Measurements from ENCODE around the gene KIAA1755. TPM values are rescaled to one million over a fixed set of nuclear protein-coding genes. Genes with fewer than 3 reads are reported as not detected.

The KIAA1755 gene
- total RNA-seq (2014; rRNA removed) (0.44 and 0.86 TPM in 2 replicates), Bru-seq, nascent RNA (percentile 5 among the genes with signal in this experiment), BruChase-seq, experiment 1, labeled RNA remaining after a 6-hour chase (percentile 3 among the genes with signal in this experiment), BruChase-seq, experiment 2, labeled RNA remaining after a 2-hour chase (percentile 3 among the genes with signal in this experiment)
- long read RNA-seq, result 0 reads

DNA sequence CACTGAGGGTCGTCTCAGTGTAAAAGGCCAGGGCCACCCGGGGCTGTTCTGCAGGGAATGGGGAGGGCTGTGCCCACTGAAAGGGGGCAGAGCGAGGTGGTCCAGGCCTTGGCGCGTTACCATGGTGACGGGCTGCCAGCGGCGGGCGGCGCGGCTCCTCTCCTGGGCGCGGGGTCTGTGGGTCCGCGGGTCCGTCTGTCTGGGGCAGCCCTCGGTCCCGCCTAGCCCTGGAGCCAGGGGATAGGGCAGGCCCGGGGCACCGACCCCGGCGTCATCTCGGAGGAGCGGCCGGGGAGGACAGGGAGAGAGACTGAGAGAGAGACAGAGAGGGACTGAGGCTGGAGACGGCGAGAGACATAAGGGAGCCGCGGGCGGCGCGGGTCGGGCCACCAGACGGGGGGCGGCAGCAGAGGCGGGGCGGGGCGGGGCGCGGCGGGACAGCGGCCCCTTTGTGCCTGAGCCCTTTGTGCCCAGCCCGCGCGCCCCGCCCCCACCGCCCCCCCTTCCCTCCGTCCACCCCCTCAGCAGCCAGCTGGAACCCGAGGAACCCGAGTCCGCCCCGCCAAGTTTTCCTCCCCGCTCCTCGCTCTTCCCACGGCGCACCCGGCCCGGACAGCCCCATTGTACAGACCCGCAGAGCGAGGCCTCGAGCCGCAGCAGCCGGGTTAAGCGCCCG lies at the start of gene KIAA1755:
TSS of gene KIAA1755 (minus strand) at position 358 of the 676 bp plus-strand sequence. CDS start at position 123, 235 bp downstream.
- Histone ChIP-seq H3K4me1 (ENCODE audit: insufficient read depth, low read length) (no peaks in the 10 kb centered on the region), H3K9ac (ENCODE audit: low read length) (no peak within 1 kb of the TSS), H3K27me3 (ENCODE audit: low read length) (no peaks in the 10 kb centered on the region), H4K20me1 (ENCODE audit: low read length) (no peaks in the 10 kb centered on the region), H3K4me2 (ENCODE audit: low read length) (no peak within 1 kb of the TSS), H2AFZ (ENCODE audit: low read length) (0 out of 2 replicates have a peak within 1 kb of the TSS, but pooled peaks have one; percentile 19), H3F3A (ENCODE audit: low read length, unreplicated experiment) (no peaks in the 10 kb centered on the region), H3K4me3 (ENCODE audit: low read length) (no peak within 1 kb of the TSS), H3K9me2 (replicated peaks; ENCODE audit: low read length) (no peaks in the 10 kb centered on the region), H3K79me2 (ENCODE audit: low read length) (no peaks in the 10 kb centered on the region), H3K27ac (ENCODE audit: low read length) (no peak within 1 kb of the TSS), H3K9me3 (ENCODE audit: low read length) (no peaks in the 10 kb centered on the region), H3K36me3 (ENCODE audit: low read depth, low read length) (no peaks in the 10 kb centered on the region)
- intact Hi-C loops (cut with micrococcal nuclease), result no loop called here
- TF ChIP-seq EZH2 (IDR thresholded peaks at IDR 0.05; ENCODE audit: low read length, unreplicated experiment), result no peak
- TF ChIP-seq EZH2phosphoT487 (IDR thresholded peaks at IDR 0.05; ENCODE audit: borderline replicate concordance, low read length), result no peak
- TF ChIP-seq, protein P1, sequence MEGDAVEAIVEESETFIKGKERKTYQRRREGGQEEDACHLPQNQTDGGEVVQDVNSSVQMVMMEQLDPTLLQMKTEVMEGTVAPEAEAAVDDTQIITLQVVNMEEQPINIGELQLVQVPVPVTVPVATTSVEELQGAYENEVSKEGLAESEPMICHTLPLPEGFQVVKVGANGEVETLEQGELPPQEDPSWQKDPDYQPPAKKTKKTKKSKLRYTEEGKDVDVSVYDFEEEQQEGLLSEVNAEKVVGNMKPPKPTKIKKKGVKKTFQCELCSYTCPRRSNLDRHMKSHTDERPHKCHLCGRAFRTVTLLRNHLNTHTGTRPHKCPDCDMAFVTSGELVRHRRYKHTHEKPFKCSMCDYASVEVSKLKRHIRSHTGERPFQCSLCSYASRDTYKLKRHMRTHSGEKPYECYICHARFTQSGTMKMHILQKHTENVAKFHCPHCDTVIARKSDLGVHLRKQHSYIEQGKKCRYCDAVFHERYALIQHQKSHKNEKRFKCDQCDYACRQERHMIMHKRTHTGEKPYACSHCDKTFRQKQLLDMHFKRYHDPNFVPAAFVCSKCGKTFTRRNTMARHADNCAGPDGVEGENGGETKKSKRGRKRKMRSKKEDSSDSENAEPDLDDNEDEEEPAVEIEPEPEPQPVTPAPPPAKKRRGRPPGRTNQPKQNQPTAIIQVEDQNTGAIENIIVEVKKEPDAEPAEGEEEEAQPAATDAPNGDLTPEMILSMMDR (conservative IDR thresholded peaks at IDR 0.05; ENCODE audit: low read depth, low read length), result no peak
- DNase-seq (no peak), ATAC-seq (no peak)
- BruUV-seq (replicated peaks), result no TSS peak
- POLR2A ChIA-PET (ENCODE audit: unreplicated experiment), result no interaction called here
- CTCF ChIA-PET, result no interaction called here

DNA sequence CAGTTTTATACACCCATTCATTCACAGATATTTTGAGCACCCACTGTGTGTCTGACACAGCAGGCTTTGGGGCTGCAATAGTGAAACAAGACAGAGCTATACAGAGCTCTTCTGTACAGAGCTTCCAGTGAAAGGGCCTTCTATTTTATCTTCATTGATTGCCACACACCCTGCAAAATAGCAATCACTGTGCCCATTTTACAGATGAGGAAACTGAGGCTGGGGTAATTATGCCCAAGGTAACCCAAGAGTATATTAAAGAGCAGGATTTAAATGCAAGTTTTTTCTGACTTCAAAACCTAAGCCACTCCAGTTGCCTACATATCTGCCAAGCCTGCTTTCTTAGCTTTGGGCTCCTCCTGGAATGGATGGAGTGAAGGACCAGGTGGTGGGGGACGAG lies 47.9 kb upstream of the KIAA1755 start:
- H3K9me2 ChIP-seq (replicated peaks; ENCODE audit: low read length), result 0 out of 2 replicates have a peak, but pooled peaks cover under 1% of the 10 kb centered on the region
- H3K79me2 ChIP-seq (ENCODE audit: low read length), result no peaks in the 10 kb centered on the region
- H3K4me1 ChIP-seq (ENCODE audit: insufficient read depth, low read length), result no peaks in the 10 kb centered on the region
- no peaks in the 10 kb centered on the region for H3K27me3 ChIP-seq (ENCODE audit: low read length)
- no peaks in the 10 kb centered on the region for H3F3A ChIP-seq (ENCODE audit: low read length, unreplicated experiment)
- ChIA-PET CTCF (no interaction called here), POLR2A (ENCODE audit: unreplicated experiment) (no interaction called here)
- no peaks in the 10 kb centered on the region for H4K20me1 ChIP-seq (ENCODE audit: low read length)
- H3K4me3 ChIP-seq (ENCODE audit: low read length), result no peak overlapping the region
- no peaks in the 10 kb centered on the region for H3K9me3 ChIP-seq (ENCODE audit: low read length)
- no peak overlapping the region for H3K27ac ChIP-seq (ENCODE audit: low read length)
- H2AFZ ChIP-seq (ENCODE audit: low read length), result no peak overlapping the region
- H3K4me2 ChIP-seq (ENCODE audit: low read length), result no peak overlapping the region
- DNase-seq (no peak), ATAC-seq (no peak)
- H3K9ac ChIP-seq (ENCODE audit: low read length), result no peak overlapping the region
- no TSS peak for BruUV-seq (replicated peaks)
- intact Hi-C loops (cut with micrococcal nuclease), result no loop called here
- no peaks in the 10 kb centered on the region for H3K36me3 ChIP-seq (ENCODE audit: low read depth, low read length)
- no peak for TF ChIP-seq EZH2phosphoT487 (IDR thresholded peaks at IDR 0.05; ENCODE audit: borderline replicate concordance, low read length)
- no peak for TF ChIP-seq EZH2 (IDR thresholded peaks at IDR 0.05; ENCODE audit: low read length, unreplicated experiment)
- TF ChIP-seq, protein P1 (conservative IDR thresholded peaks at IDR 0.05; ENCODE audit: low read depth, low read length), result no peak

GRCh38 chr20:38308047-38308438 lies 47.5 kb upstream of the KIAA1755 start:
- no peak for ATAC-seq
- no peak overlapping the region for H2AFZ ChIP-seq (ENCODE audit: low read length)
- intact Hi-C loops (cut with micrococcal nuclease), result no loop called here

More at GRCh38 chr20:38308047-38308438, 47.5 kb upstream of the KIAA1755 start:
- Histone ChIP-seq H3K27ac (ENCODE audit: low read length) (no peak overlapping the region), H3K27me3 (ENCODE audit: low read length) (no peaks in the 10 kb centered on the region), H3F3A (ENCODE audit: low read length, unreplicated experiment) (no peaks in the 10 kb centered on the region), H3K4me1 (ENCODE audit: insufficient read depth, low read length) (no peaks in the 10 kb centered on the region), H3K4me3 (ENCODE audit: low read length) (no peak overlapping the region), H3K9ac (ENCODE audit: low read length) (no peak overlapping the region), H3K9me2 (replicated peaks; ENCODE audit: low read length) (no peaks in the 10 kb centered on the region), H3K9me3 (ENCODE audit: low read length) (no peaks in the 10 kb centered on the region), H3K36me3 (ENCODE audit: low read depth, low read length) (no peaks in the 10 kb centered on the region), H4K20me1 (ENCODE audit: low read length) (no peaks in the 10 kb centered on the region), H3K4me2 (ENCODE audit: low read length) (no peak overlapping the region), H3K79me2 (ENCODE audit: low read length) (no peaks in the 10 kb centered on the region)
- no TSS peak for BruUV-seq (replicated peaks)
- TF ChIP-seq EZH2phosphoT487 (IDR thresholded peaks at IDR 0.05; ENCODE audit: borderline replicate concordance, low read length) (no peak), EZH2 (IDR thresholded peaks at IDR 0.05; ENCODE audit: low read length, unreplicated experiment) (no peak)
- TF ChIP-seq, protein P1 (conservative IDR thresholded peaks at IDR 0.05; ENCODE audit: low read depth, low read length), result no peak
- CTCF ChIA-PET, result no interaction called here
- POLR2A ChIA-PET (ENCODE audit: unreplicated experiment), result no interaction called here
- no peak for DNase-seq

All from PC-3 (cell line).